ENCODE results near the gene MAML2. TPM values are rescaled to one million over a fixed set of nuclear protein-coding genes. Genes with fewer than 3 reads are reported as not detected.

Gene MAML2
- polyA plus RNA-seq, 3 donors, result 0.57 to 7.6 (median 1.2) TPM

DNA sequence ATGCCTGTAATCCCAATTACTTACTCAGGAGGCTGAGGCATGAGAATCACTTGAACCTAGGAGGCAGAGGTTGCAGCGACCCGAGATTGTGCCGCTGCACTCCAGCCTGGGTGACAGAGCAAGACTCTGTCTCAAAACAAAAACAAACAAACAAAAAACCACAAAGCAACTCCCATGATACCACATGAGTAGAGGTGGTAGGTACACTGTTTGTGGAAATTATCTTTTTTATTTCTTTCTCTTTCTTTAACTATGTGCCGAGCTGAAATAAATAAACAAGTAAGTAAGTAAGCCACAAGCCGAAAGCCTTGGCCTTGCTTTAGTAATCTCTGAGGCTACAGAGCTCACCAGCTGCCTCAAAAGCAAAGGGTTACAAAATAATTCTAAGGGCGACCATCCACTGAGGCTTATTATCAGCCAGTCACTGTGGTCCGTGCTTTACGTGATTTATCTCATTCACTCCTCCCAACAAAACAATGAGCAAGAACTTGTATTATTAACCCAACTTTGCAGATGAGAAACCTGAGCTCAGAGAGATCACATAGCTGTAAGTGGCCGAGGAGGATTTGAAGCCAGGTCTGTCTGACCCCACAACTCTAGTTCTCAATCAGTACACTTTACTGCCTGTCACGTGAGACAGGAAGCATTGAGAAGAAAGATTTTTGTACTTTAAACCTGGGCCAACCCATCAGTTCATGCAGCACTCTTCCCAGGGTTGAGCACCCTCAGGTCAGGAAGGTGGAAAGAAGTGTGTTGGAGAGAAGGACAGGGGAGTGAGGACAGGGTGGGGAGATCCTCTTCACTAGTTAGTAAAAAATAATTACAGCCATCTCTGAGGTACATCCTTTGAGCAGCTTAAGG, 349.3 kb downstream of the MAML2 start:
- Histone ChIP-seq H3K27me3 (ENCODE audit: control insufficient read depth in 2 of 2, insufficient read depth in 2 of 2, low read length in 2 of 2) (no peaks in the 10 kb centered on the region), H3K9me3 (replicated peaks in 1 of 2; ENCODE audit: control insufficient read depth in 1 of 2, insufficient read depth in 1 of 2, low read length in 2 of 2) (no peaks in the 10 kb centered on the region), H2AFZ (ENCODE audit: insufficient read depth, low read depth, low read length, poor library complexity, severe bottlenecking) (no peak overlapping the region), H3K79me2 (ENCODE audit: insufficient read depth, low read length) (no peaks in the 10 kb centered on the region), H3K9ac (ENCODE audit: insufficient read depth, low read length, poor library complexity, severe bottlenecking) (no peak overlapping the region), H3K4me2 (replicated peaks; ENCODE audit: extremely low read depth, low read length, poor library complexity, severe bottlenecking) (no peak overlapping the region), H3K4me3 (replicated peaks in 1 of 3; ENCODE audit: low read depth in 2 of 3, low read length in 3 of 3) (no peak overlapping the region), H3K4me1 (ENCODE audit: control insufficient read depth in 1 of 2, insufficient read depth in 2 of 2, low read length in 2 of 2) (no peaks in the 10 kb centered on the region), H3K27ac (ENCODE audit: low read depth in 1 of 2, low read length in 2 of 2) (no peak overlapping the region), H3K36me3 (replicated peaks in 1 of 2; ENCODE audit: control insufficient read depth in 1 of 2, insufficient read depth in 2 of 2, low read length in 2 of 2) (peaks cover 0 to 10% of the 10 kb centered on the region in 2 donors), H4K20me1 (ENCODE audit: insufficient read depth, low read length) (peaks cover 4% of the 10 kb centered on the region)
- intact Hi-C loops (cut with micrococcal nuclease), result no loop called here
- Mint-ChIP-seq H3K4me3 (no peak overlapping the region), H3K36me3 (peaks cover 11 to 23% of the 10 kb centered on the region in 2 donors), H3K27ac (no peak overlapping the region), H3K9me3 (no peaks in the 10 kb centered on the region), H3K27me3 (ENCODE audit: low read depth in 3 of 3) (no peaks in the 10 kb centered on the region), H3K4me1 (no peaks in the 10 kb centered on the region)
- TF ChIP-seq, protein P1, sequence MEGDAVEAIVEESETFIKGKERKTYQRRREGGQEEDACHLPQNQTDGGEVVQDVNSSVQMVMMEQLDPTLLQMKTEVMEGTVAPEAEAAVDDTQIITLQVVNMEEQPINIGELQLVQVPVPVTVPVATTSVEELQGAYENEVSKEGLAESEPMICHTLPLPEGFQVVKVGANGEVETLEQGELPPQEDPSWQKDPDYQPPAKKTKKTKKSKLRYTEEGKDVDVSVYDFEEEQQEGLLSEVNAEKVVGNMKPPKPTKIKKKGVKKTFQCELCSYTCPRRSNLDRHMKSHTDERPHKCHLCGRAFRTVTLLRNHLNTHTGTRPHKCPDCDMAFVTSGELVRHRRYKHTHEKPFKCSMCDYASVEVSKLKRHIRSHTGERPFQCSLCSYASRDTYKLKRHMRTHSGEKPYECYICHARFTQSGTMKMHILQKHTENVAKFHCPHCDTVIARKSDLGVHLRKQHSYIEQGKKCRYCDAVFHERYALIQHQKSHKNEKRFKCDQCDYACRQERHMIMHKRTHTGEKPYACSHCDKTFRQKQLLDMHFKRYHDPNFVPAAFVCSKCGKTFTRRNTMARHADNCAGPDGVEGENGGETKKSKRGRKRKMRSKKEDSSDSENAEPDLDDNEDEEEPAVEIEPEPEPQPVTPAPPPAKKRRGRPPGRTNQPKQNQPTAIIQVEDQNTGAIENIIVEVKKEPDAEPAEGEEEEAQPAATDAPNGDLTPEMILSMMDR (IDR thresholded peaks at IDR 0.05), result no peak
- no peak for DNase-seq
- WGBS (ENCODE audit: insufficient coverage), result 96% methylated on average over 4 of the region's 10 CpGs

DNA sequence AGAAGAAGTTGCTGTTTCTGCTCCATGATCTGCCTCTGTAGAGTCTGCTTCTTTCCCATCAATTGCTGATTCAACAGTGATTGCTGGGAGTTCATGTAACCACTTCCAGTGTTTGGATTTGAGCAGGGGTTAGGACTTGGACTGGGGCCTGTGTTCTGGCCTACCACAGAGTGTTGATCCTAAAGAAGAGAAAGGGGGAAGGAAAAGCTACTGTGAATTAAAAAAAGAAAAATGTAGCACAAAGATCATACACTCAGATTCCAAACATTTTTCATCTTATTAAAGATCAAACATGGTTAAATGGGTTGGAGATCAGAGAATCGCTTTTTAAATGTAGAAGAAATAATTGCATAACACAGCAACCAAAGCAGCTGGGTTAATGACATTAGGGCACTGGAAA, 351.4 kb downstream of the MAML2 start:
- H3K4me3 ChIP-seq (replicated peaks in 1 of 3; ENCODE audit: low read depth in 2 of 3, low read length in 3 of 3), result no peak overlapping the region
- no peaks in the 10 kb centered on the region for H3K4me1 ChIP-seq (ENCODE audit: control insufficient read depth in 1 of 2, insufficient read depth in 2 of 2, low read length in 2 of 2)
- no peak overlapping the region for H3K9ac ChIP-seq (ENCODE audit: insufficient read depth, low read length, poor library complexity, severe bottlenecking)
- H3K27ac ChIP-seq (ENCODE audit: low read depth in 1 of 2, low read length in 2 of 2), result no peak overlapping the region
- no peak overlapping the region for H3K4me2 ChIP-seq (replicated peaks; ENCODE audit: extremely low read depth, low read length, poor library complexity, severe bottlenecking)
- Mint-ChIP-seq H3K4me1 (no peaks in the 10 kb centered on the region), H3K9me3 (no peaks in the 10 kb centered on the region), H3K27ac (no peak overlapping the region), H3K27me3 (ENCODE audit: low read depth in 3 of 3) (peaks cover 0 to 2% (median 0%) of the 10 kb centered on the region in 3 donors), H3K36me3 (peaks cover 18 to 26% of the 10 kb centered on the region in 2 donors), H3K4me3 (no peak overlapping the region)
- peaks cover 4% of the 10 kb centered on the region for H4K20me1 ChIP-seq (ENCODE audit: insufficient read depth, low read length)
- no peaks in the 10 kb centered on the region for H3K79me2 ChIP-seq (ENCODE audit: insufficient read depth, low read length)
- TF ChIP-seq, protein P1 (IDR thresholded peaks at IDR 0.05), result no peak
- no peak overlapping the region for H2AFZ ChIP-seq (ENCODE audit: insufficient read depth, low read depth, low read length, poor library complexity, severe bottlenecking)
- WGBS (ENCODE audit: insufficient coverage), result no CpG with 5 or more reads among the region's 1 CpG
- peaks cover 0 to 10% of the 10 kb centered on the region in 2 donors for H3K36me3 ChIP-seq (replicated peaks in 1 of 2; ENCODE audit: control insufficient read depth in 1 of 2, insufficient read depth in 2 of 2, low read length in 2 of 2)
- no peaks in the 10 kb centered on the region for H3K9me3 ChIP-seq (replicated peaks in 1 of 2; ENCODE audit: control insufficient read depth in 1 of 2, insufficient read depth in 1 of 2, low read length in 2 of 2)
- no peak for DNase-seq
- intact Hi-C loops (cut with micrococcal nuclease), result no loop called here
- H3K27me3 ChIP-seq (ENCODE audit: control insufficient read depth in 2 of 2, insufficient read depth in 2 of 2, low read length in 2 of 2), result no peaks in the 10 kb centered on the region
